Measurements from ENCODE around the gene FBLN7.

- TF ChIP-seq POLR2A (IDR thresholded peaks at IDR 0.05) (no peak), CTCF (IDR thresholded peaks at IDR 0.05) (no peak)
Observed at GRCh38 chr2:112089375-112089774, 48.8 kb upstream of the FBLN7 start.

Data from heart left ventricle (tissue), 13 donors.